ENCODE data around the gene DDX27.
"Not testable (repeated sequence)": the region's sequence is repeated elsewhere in the genome, so short reads cannot be mapped to it uniquely, and the experiment has no call there.

The DDX27 gene

DNA sequence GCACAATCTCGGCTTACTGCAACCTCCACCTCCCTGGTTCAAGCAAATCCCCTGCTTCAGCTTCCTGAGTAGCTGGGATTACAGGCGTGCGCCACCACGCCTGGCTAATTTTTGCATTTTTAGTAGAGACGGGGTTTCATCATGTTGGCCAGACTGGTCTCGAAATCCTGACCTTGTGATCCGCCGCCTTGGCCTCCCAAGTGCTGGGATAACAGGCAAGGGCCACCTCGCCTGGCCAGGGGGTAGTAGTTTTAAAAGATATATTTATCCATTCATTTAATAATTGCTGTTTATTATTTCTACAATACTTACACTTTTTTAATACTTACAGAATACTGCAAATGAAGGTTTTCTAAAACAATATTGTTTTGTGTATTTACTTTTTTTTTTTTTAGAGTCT, 15.5 kb upstream of the DDX27 start:
- no peak for DNase-seq

GRCh38 chr20:49207076-49207475, 12.1 kb upstream of the DDX27 start:
- no peak for DNase-seq

DNA sequence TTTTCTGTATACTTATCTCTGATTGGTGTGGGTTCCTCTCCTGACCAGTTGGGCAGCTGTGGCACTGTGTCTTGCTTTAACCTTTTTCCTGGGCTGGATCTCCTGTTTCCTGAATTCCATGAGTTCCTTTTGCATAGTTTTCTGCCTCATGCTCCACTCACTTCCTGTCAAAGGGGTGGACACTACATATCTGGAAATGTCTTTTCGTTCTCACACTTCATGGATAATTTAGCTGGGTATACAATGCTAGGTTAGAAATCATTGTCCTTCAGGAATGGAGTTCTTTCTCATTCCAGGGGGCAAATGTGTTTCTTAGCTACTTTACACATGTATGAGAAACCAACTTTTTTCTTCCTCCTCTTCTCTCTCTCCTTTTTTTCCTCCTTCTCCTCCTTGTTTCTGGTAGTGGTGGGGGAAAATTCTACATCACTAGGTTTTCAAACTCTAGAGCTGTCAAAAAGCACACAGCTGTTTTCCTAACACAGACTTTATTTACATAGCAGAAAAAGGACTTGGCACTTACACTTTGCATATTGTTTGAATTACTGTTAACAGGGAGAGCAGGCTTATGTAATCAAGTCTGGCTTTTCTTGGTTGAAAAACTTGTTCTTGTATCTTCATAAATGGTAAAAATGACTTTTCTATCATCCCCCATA, 9.0 kb upstream of the DDX27 start:
- DNase-seq = no peak

- DNase-seq = no peak
Observed at GRCh38 chr20:49210757-49211110, 8.5 kb upstream of the DDX27 start.

- no peak for DNase-seq
Observed at GRCh38 chr20:49214571-49214970, 4.6 kb upstream of the DDX27 start.

DNA sequence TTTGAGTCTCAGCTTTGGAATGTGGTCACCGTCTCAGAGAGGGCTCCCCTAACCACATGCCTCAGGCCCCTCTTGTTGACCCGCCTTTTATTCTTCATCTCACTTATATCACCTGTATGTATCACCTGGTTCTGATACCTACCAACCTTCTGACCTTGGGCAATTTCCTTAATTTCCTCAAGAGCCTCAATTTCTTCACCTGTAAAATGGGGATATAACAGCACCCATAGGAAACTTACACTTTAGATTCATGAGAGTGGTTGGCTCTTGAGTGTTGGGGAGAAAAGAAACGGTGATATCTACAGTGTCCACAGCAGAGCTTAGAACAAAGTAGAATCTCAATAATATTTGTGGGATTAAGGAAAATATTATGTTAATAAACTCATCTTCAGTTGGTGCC, 4.0 kb upstream of the DDX27 start:
- no peak for DNase-seq

- peak; percentile 88 for DNase-seq
Observed at GRCh38 chr20:49216991-49217578, 2.1 kb upstream of the DDX27 start.

- DNase-seq = not testable (repeated sequence)
Observed at GRCh38 chr20:49218739-49219090, 501 bp upstream of the DDX27 start.

- no peak for DNase-seq
Observed at GRCh38 chr20:49219924-49220831, 962 bp downstream of the DDX27 start.

DNA sequence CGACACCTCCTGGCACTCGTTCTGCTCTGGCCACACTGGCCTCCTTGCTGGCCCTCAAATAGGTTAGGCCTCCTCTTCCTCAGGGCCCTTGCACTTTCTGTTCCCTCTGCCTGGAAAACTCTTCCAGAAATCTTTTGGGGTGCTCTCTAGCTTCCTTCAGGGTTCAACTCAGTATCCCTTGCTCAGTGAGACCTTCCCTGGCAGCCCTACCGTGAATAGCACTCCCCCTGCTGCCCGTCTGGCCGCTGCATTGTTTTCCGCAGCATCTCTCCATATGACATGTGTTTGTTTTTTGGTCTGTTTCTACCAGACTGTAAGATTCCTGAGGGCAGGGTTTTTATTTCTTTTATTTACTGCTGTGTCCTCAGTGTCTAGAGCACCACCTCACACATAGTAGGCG, 6.7 kb downstream of the DDX27 start:
- DNase-seq = no peak

DNA sequence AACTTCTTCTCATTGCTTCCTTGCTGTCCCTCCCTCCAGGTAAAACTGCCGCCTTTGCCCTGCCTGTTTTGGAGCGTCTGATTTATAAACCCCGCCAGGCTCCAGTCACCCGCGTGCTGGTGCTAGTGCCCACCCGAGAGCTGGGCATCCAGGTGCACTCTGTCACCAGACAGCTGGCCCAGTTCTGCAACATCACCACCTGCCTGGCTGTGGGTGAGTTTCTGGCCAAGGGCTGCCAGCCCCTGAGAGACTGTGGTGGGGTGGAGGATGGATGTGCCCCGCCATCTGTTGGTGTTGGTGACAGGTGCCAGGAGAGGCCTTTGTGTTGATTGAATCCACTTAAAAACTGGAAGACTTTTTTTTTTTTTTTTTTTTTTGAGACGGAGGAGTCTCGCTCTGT, 9.5 kb downstream of the DDX27 start:
- DNase-seq = no peak

DNA sequence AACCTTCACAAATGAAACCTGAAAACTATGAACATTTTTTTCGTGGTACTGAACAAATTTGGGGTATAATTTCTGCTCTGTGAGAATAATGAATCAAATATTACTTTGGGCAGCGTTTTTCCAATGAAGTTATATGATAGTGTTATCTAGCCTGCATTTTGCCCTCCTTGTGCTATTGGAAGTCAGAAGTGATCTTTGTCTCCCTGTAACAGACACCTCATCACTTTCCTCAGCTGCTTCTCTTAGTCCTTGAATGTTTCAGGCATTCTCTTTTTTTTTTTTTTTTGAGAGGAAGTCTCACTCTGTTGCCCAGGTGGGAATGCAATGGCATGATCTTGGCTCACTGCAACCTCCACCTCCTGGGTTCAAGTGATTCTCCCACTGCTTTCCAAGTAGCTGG, 10.2 kb downstream of the DDX27 start:
- DNase-seq = no peak

- no peak for DNase-seq
Observed at GRCh38 chr20:49230021-49230420, 10.8 kb downstream of the DDX27 start.

DNA sequence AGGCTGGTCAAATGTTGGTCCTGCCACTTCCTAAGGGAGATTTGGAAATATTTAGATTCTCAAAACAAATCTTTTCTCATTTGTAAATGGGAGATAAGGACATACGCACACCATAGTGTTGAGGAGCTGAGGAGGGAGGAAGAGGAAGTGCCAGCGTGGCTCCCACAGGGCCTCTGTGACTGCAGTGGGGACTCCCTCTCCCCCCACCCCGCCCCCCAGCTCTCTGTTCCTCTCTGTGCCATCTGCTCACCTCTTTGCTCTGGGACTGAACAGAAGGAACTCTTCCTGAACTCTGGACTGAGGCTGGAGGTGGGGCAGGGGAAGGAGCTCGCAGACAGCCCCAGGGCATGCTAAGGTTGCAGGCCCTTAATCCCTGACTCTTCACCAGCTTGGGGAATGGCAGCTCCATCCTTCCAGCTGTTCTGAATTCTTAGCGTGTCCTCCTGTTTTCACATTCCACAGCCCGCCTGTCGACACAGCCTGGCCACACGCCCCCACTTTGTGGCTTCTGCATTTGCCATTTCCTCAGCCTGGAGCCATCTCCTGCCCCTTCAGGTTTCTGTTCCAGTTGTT, 11.4 kb downstream of the DDX27 start:
- no peak for DNase-seq

DNA sequence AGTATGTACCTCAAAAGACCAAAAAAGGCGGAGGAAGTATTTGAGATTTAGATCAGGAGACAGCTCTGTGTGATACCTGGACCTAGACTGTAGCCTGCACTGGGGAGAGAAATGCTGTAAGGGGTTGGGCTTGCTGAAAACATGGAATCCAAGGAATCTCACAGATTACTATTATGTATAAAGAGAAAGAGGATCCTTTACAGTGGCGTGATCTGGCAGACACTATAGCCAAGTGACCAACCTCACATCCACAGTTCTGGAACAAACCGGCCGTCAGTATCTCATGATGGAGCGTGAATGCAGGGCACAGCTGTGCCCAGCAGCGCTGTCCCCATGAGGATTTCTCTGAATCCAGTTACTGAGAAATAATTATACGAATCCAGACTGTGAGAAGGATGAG, 12.3 kb downstream of the DDX27 start:
- no peak for DNase-seq

- no peak for DNase-seq
Observed at GRCh38 chr20:49233226-49233625, 14.0 kb downstream of the DDX27 start.

DNA sequence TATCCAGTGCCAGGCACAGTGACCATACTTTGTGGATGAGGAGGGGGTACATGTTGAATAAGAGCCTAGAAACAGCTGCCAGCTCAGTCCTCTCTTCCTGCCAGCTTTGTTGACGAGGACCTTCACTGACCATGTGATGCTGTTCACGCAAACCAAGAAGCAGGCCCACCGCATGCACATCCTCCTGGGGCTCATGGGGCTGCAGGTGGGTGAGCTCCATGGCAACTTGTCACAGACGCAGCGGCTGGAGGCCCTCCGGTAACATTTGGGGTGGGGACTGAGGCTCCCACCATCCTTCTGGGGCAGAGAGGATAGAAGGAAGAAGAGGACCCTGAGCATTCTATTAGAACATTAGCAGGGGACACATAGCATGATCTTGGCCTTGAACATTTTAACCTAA, 15.6 kb downstream of the DDX27 start:
- no peak for DNase-seq

DNA sequence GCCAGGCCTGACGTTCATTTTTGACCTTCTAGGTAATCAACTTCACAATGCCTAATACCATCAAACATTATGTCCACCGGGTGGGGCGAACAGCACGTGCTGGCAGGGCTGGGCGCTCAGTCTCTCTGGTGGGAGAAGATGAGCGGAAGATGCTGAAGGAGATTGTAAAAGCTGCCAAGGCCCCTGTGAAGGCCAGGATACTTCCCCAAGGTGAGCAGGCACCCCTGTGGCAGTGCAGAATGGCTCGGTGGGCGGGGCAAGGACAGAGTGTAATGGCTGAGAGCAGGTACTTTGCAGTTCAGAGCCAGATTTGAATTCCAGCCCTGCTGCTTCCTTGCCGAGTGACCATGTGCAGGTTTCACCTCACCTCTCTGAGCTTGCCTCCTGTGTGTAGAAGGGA, 17.1 kb downstream of the DDX27 start:
- no peak for DNase-seq

- DNase-seq = no peak
Observed at GRCh38 chr20:49237531-49237930, 18.3 kb downstream of the DDX27 start.

DNA sequence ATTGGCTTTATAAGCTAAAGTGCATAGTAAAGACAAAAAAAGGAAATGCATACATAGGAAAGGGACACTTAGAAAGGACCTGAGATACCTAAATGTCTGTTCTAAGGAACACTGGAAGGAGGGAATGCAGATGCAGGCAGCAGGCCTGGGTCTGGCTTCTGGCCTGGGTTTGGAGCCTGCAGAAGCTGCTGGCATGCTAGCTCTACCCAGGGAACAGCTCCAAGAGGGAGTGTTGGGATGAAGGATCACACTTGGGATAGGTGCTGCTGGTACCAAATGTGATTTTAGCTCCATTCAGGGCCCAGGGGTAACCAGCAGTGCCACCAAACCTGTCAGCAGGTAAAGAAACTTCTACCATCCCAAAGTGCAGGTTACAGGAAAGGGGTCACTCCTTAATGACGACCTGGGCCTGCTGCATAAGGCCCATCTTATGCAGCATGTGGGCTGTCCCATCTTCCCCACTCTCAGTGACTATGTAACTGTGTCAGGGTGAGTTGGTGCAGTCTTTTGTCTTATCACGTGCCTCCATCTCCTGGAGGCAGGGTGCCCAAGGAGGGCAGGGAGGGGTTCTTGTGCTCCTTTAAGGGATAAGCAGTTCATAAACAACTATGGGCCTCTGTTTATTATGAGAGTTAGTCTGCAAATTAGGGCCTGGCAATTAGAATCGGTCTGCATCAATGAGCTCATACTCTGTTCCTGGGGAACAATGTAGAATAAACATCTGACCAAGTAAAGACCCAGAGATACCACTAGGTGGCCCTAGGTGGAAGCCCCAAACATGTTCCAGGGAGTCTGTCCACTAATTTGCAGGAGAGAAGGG, 26.9 kb downstream of the DDX27 start:
- peak; percentile 51 for DNase-seq

- DNase-seq = no peak
Observed at GRCh38 chr20:49247169-49247723, 28.0 kb downstream of the DDX27 start.

DNA sequence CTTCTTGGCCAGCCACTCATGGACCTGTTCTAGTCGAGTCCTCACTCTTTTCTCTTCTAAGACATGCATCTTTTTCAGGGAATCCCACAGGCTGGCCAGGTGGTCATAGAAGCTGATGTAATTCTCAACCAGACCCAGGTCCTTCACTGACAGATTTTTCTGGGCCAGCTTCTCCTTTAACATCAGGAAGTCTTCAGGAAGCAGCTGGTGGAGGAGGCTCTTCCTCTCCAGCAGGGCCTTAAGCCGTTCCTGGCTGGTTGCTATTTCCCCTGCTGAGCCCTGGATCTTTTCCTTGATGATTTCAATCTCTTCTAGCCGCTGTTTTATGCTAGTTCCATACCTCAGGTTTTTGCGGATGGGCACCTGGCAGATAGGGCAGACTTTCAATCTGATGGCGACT, 28.6 kb downstream of the DDX27 start:
- DNase-seq = no peak

DNA sequence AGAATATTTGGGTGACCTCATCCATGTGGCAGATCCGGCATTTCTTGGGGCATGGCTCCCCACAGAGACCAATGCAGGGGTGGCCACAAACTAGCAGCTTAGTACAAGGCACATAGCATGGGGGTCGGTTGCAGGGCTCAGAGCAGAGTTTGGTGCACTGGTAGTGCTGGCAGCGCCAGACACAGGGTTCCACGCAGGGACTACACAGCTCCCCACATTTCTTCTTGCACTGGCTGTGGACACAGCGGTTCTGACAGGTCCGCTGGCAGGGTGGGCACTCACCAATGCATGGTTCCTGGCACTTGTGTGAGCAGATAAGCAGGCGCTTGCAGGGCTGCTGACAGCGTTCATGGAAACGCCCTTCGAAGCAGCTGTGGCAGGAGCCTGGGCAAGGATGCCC, 29.1 kb downstream of the DDX27 start:
- no peak for DNase-seq

Data from fibroblast of skin of right biceps (primary cell).